NCI-H2196 (cell line): ENCODE results near the gene KRT31.
"Not testable (repeated sequence)": the region's sequence is repeated elsewhere in the genome, so short reads cannot be mapped to it uniquely, and the experiment has no call there.

Source experiments
- DNase-seq: peaks from one replicate; lab custom pipeline; 2025; ENCODE audit not compliant: unreplicated experiment; lab: John Stamatoyannopoulos, UW

The KRT31 gene

GRCh38 chr17:41396996-41397660 is at the start of gene KRT31:
Gene KRT31 (minus strand): TSS chr17:41397608. CDS start chr17:41397539, 69 bp downstream.
- no peak for DNase-seq

GRCh38 chr17:41446806-41447205 is 49.4 kb upstream of the KRT31 start:
- no peak for DNase-seq

- DNase-seq, result no peak
Measured at GRCh38 chr17:41444640-41445039, 47.2 kb upstream of the KRT31 start.

GRCh38 chr17:41444186-41444585 is 46.8 kb upstream of the KRT31 start:
- DNase-seq, result no peak

- no peak for DNase-seq
Measured at GRCh38 chr17:41442739-41443138, 45.3 kb upstream of the KRT31 start.

- DNase-seq, result no peak
Measured at GRCh38 chr17:41440531-41441033, 43.2 kb upstream of the KRT31 start, which contains the start of gene KRT38. Gene KRT38 (minus strand): TSS chr17:41440983. CDS start chr17:41440921, 62 bp downstream.

GRCh38 chr17:41439375-41439774 is 42.0 kb upstream of the KRT31 start:
- no peak for DNase-seq

GRCh38 chr17:41437769-41438168 is 40.4 kb upstream of the KRT31 start:
- no peak for DNase-seq

GRCh38 chr17:41437254-41437653 is 39.8 kb upstream of the KRT31 start:
- DNase-seq, result no peak

GRCh38 chr17:41434415-41434814 is 37.0 kb upstream of the KRT31 start:
- DNase-seq, result no peak

GRCh38 chr17:41434005-41434404 is 36.6 kb upstream of the KRT31 start:
- no peak for DNase-seq

- no peak for DNase-seq
Measured at GRCh38 chr17:41433586-41433985, 36.2 kb upstream of the KRT31 start.

GRCh38 chr17:41430376-41430775 is 33.0 kb upstream of the KRT31 start:
- not testable (repeated sequence) for DNase-seq

GRCh38 chr17:41429667-41430066 is 32.3 kb upstream of the KRT31 start:
- no peak for DNase-seq

- no peak for DNase-seq
Measured at GRCh38 chr17:41428591-41429291, 31.3 kb upstream of the KRT31 start.

- DNase-seq, result no peak
Measured at GRCh38 chr17:41424111-41424635, 26.8 kb upstream of the KRT31 start, which contains the start of gene KRT37. Gene KRT37 (minus strand): TSS chr17:41424585. CDS start chr17:41424523, 62 bp downstream.

GRCh38 chr17:41422586-41422985 is 25.2 kb upstream of the KRT31 start:
- not testable (repeated sequence) for DNase-seq

- DNase-seq, result no peak
Measured at GRCh38 chr17:41421617-41422016, 24.2 kb upstream of the KRT31 start.

- no peak for DNase-seq
Measured at GRCh38 chr17:41421116-41421515, 23.7 kb upstream of the KRT31 start.

- DNase-seq, result no peak
Measured at GRCh38 chr17:41420134-41420533, 22.7 kb upstream of the KRT31 start.

GRCh38 chr17:41419716-41420115 is 22.3 kb upstream of the KRT31 start:
- no peak for DNase-seq
